Amniotic epithelial cell (primary cell): ENCODE results near the gene TP53I13.
A peak's percentile ranks its signal among the peaks of the same experiment; 100 is the strongest.
"Not testable (repeated sequence)": the region's sequence is repeated elsewhere in the genome, so short reads cannot be mapped to it uniquely, and the experiment has no call there.

Experiments
- DNase-seq: peaks from one replicate; pipeline ENCODE4 v3.0.0-alpha.2; 2010; ENCODE audit warnings: low read depth

Gene TP53I13

DNA sequence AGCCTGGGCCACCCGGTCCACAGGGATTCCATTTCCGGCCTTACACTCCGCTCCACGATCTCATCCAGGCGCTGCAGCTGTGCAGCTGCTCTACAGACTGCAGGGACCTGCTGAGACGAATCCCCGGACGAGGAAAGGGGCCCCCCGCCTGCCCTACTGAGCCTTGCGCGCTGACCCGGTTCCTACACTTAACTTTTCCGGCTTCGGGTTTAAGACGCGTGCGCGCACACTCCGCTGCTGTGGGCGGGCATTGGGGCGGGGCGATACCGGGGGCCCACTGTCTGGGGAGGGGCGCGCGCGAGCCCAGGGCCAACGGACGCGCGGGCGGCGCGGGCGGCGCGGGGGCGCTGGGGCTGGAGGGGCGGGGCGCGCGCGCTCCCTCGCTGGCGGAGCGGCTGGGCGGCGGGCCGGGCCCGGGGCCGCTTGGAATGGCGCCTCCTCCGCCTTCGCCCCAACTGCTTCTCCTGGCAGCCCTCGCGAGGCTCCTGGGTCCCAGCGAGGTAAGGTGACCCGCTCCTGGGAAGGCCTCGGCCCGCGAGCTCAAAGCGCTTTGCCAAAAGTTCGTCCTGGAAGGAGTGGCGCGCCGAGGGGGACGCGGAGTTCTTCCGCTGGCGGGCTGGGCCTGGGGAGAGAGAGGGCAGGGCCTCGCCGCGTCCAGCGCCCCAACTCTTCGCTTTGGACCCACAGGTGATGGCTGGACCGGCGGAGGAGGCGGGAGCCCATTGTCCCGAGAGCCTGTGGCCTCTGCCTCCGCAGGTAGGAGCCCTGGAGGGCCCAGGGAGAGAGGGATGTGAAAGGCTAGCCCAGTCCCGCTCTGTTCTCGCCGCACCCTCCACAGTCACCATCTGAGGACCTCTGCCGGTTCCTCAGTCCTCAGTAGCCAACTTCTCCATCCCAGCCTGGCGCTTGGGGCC is at the start of gene TP53I13:
TSS of gene TP53I13 (plus strand) at position 371 of the 914 bp plus-strand sequence. CDS start at position 429, 58 bp downstream.
- peak; percentile 79 for DNase-seq

- no peak for DNase-seq
Measured at GRCh38 chr17:29524692-29525091, 43.8 kb upstream of the TP53I13 start.

DNA sequence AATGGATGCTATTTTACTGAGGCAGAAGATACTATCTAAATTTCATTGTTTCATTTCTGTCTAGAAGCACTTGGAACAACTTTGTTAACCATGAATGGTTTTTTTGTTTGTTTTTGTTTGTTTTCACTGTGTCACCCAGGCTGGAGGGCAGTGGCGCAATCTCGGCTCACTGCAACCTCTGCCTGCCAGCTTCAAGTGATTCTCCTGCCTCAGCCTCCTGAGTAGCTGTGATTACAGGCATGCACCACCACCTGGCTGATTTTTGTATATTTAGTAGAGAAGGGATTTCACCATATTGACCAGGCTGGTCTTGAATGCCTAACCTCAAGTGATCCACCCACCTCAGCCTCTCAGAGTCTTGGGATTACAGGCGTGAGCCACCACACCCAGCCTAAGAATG is 42.2 kb upstream of the TP53I13 start:
- peak; percentile 24 for DNase-seq

DNA sequence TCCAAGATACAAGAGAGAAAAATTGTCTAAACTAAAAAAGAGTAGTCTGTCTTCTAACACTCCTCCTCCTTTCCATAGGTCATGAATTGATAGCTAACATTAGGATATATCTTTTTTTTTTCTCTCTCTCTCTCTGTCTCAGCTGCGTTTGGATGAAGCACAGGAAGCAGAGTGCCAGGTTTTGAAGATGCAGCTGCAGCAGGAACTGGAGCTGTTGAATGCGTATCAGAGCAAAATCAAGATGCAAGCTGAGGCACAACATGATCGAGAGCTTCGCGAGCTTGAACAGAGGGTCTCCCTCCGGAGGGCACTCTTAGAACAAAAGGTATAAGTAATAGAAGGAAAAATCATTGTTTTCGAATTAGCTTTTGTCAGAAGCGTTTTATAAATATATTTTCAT is 34.5 kb upstream of the TP53I13 start:
- no peak for DNase-seq

DNA sequence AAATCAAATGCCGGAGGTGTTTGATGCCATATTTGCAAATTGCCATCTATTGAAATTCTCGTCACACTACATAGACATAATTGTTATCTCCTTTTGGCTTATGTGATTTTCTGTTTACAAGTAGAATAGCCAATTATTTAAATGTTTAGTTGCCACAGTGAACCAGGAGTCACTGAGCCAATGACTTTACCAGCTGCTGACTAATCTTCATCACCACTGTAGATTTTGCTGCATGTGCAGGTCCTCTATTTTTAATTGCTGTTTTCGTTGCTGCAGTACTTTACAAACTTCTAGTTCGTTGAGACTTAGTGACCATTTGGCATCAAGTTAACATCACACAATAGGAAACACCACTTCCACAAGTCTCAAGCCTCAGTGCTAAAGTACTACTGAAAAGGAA is 24.4 kb upstream of the TP53I13 start:
- DNase-seq: no peak

GRCh38 chr17:29546085-29546484 is 22.4 kb upstream of the TP53I13 start:
- peak; percentile 48 for DNase-seq

DNA sequence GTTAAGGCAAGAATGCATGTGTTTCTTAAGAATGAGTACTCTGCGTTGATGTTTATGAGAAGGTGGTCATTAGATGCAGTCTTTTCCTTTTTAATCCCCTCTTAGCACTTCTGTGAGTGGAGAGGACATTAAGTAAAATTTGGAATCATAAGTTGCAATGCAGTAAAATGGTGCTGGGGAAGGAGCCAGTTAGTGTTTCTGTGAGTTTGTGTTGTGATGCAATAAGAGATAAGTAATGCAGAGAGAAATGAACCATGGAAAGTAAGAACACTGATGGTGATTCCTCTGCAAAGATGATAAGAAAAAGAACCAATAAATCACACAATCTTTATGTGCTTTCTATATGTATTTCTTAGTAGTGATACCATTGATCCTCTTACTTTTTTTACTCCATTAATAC is 21.7 kb upstream of the TP53I13 start:
- peak; percentile 45 for DNase-seq

- DNase-seq: peak; percentile 23
Measured at GRCh38 chr17:29549177-29549923, 19.2 kb upstream of the TP53I13 start.

GRCh38 chr17:29555840-29556239 is 12.7 kb upstream of the TP53I13 start:
- DNase-seq: no peak

- peak; percentile 90 for DNase-seq
Measured at GRCh38 chr17:29557085-29557738, 11.3 kb upstream of the TP53I13 start.

DNA sequence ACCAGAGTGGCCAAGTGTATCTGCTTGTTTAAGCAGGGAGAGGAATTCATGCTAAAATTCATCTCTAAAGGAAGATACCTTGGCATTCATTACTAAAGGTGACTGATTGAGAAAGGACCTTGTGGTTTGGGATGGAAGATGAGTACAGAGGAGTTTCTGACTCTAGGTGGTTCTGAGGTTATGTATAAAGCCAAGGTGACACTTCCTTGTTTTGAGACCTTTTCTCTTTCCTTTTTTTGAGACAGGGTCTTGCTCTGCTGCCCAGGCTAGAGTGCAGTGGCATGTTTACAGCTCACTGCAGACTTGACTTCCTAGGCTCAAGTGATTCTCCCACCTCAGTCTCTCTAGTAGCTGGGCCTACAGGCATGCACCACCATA is 10.8 kb upstream of the TP53I13 start:
- DNase-seq: no peak

GRCh38 chr17:29558139-29558538 is 10.4 kb upstream of the TP53I13 start:
- not testable (repeated sequence) for DNase-seq

DNA sequence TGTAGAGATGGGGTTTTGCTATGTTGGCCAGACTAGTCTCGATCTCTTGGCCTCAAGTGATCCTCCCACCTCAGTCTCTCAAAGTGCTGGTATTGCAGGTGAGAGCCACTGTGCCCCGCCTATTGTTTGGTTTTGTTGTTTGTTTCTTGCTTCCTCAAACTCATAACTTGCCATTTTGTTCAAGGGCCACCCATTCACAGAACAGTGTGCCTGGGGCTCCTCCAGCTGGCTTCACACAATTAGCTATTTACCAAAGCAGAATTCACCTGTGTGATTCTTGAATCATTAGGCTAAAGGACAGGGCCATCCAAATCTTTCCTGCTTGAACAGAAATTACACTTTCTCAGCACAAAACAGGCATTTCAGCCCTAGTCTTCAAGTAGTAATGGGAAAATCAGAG is 8.9 kb upstream of the TP53I13 start:
- no peak for DNase-seq

DNA sequence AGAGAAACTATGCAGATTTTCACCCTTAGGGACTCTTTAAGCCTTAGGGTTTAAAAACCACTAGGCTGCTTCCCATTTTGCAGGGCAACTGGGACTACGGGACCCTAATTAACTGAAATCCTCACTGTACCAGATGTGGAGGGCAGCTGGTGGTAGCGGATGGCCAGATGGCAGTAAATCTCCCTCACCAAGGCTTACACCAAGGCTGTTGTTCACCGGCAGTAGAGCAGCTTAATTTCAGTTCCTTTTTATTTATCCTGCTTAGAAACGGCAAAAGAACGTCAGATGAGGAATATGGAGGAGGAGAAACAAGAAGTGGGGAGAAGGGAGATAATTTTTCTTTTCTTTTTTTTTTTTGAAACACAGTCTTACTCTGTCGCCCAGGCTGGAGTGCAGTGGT is 8.2 kb upstream of the TP53I13 start:
- DNase-seq: no peak

DNA sequence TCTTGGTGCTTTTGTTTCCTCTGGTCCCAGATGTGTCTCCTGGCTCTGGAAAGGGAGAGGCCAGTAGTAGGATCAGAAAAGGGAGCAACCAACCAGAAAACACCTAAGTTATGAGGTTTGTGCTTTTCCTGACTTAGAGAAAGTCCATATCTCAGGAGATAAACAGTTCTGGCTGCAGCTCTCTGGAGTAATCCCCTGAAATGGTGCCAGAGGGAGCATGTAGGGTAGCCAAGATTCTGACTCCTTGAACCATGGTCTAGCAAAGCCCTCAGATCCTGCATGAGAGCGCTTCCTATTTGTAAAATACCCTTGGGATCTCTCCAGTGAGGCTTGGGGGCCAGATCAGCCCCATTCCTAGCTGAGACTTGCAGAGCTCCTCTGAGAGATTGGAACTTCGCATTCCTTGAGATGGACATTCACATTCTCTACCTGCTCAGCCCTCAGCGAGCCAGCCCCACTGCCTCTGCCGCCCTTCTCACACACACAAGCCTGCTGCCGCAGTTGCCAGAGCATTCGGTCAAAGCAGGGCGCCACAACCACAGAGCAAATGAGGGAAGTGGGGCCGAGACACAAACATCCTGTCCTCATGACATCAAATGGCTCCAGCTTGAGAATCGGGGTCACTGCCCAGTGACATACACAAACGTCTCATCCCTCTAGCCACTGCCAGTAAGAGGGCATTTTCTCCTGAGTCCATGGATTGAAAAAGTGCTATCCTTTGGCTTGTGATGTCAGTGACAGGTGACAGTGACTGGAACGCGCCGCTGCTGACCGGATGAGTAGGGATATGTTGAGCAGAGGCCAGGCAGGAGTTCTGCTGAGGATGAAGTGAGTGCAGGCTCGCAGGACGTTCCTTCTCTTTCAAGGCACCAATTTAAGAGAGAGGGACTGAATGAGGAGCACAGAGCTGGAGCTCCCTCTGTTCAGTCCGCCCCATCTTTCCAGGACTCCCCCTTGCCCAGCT is 6.7 kb upstream of the TP53I13 start:
- peak; percentile 66 for DNase-seq

DNA sequence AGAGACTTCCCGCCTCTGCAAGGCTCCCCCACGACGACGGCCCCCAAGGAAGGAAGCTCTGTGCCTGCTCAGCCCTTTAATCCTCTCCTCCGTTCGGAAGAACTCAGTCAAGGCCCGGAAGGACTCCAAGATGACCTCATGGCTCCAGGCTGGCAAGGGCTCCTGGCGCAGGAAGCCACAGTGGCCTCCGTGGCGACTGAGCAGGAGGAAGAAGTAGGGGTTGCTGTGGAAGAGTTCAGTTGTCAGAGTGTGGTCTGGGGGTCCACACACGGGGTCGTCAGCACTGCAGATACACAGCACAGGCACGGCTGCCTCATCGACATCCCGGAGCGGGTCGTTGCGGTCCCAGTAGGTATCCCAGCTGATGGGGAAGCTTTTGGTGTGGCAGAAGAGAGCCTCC is 5.9 kb upstream of the TP53I13 start:
- no peak for DNase-seq

GRCh38 chr17:29563816-29564215 is 4.7 kb upstream of the TP53I13 start:
- DNase-seq: no peak

GRCh38 chr17:29565643-29566472 is 2.6 kb upstream of the TP53I13 start:
- DNase-seq: no peak

GRCh38 chr17:29566473-29567303 is 1.8 kb upstream of the TP53I13 start, which contains the start of gene ABHD15:
Gene ABHD15 (minus strand): TSS chr17:29567037. CDS start chr17:29566966, 71 bp downstream.
- DNase-seq: peak; percentile 70

GRCh38 chr17:29567304-29567553 is 1.3 kb upstream of the TP53I13 start:
- no peak for DNase-seq
